ENCODE results near the gene CUEDC1.
A peak's percentile ranks its signal among the peaks of the same experiment; 100 is the strongest.

The CUEDC1 gene

GRCh38 chr17:57868007-57868909 is 87.0 kb downstream of the CUEDC1 start:
- peak; percentile 94 for FAIRE-seq

GRCh38 chr17:57867126-57867525 is 88.1 kb downstream of the CUEDC1 start:
- TF ChIP-seq SPI1 (IDR thresholded peaks at IDR 0.05; ENCODE audit: low read depth, low read length) (no peak), PAX5 (IDR thresholded peaks at IDR 0.05; ENCODE audit: insufficient read depth, low read length, severe bottlenecking) (no peak)
- DNase-seq (ENCODE audit: insufficient read length, low spot score), result no peak
- no peak for FAIRE-seq

More at GRCh38 chr17:57868007-57868909, 87.0 kb downstream of the CUEDC1 start:
- peak; percentile 86 for DNase-seq (ENCODE audit: insufficient read length, low spot score)
- no peak for TF ChIP-seq POLR2AphosphoS5 (IDR thresholded peaks at IDR 0.05; ENCODE audit: low read depth, low read length)
- no peak for TF ChIP-seq POLR2A (IDR thresholded peaks at IDR 0.05; ENCODE audit: low read depth, low read length)
- TF ChIP-seq POU2F2 (IDR thresholded peaks at IDR 0.05; ENCODE audit: low read depth, low read length), result 0 out of 2 replicates have a peak, but pooled peaks have one; percentile 46
- TF ChIP-seq TAF1 (IDR thresholded peaks at IDR 0.05; ENCODE audit: low read depth, low read length), result no peak
- TF ChIP-seq SPI1 (IDR thresholded peaks at IDR 0.05; ENCODE audit: low read depth, low read length), result peak; percentile 99
- no peak for TF ChIP-seq PAX5 (IDR thresholded peaks at IDR 0.05; ENCODE audit: insufficient read depth, low read length, severe bottlenecking)

GRCh38 chr17:57866723-57867122 is 88.5 kb downstream of the CUEDC1 start:
- no peak for FAIRE-seq
- TF ChIP-seq POLR2AphosphoS5 (IDR thresholded peaks at IDR 0.05; ENCODE audit: low read depth, low read length) (no peak), POU2F2 (IDR thresholded peaks at IDR 0.05; ENCODE audit: low read depth, low read length) (no peak), SPI1 (IDR thresholded peaks at IDR 0.05; ENCODE audit: low read depth, low read length) (no peak), POLR2A (IDR thresholded peaks at IDR 0.05; ENCODE audit: low read depth, low read length) (no peak), TAF1 (IDR thresholded peaks at IDR 0.05; ENCODE audit: low read depth, low read length) (no peak)
- no peak for DNase-seq (ENCODE audit: insufficient read length, low spot score)

- no peak for TF ChIP-seq PAX5 (IDR thresholded peaks at IDR 0.05; ENCODE audit: insufficient read depth, low read length, severe bottlenecking)
- no peak for TF ChIP-seq SPI1 (IDR thresholded peaks at IDR 0.05; ENCODE audit: low read depth, low read length)
- no peak for TF ChIP-seq POLR2AphosphoS5 (IDR thresholded peaks at IDR 0.05; ENCODE audit: low read depth, low read length)
- no peak for TF ChIP-seq POU2F2 (IDR thresholded peaks at IDR 0.05; ENCODE audit: low read depth, low read length)
- TF ChIP-seq POLR2A (IDR thresholded peaks at IDR 0.05; ENCODE audit: low read depth, low read length), result no peak
- TF ChIP-seq TAF1 (IDR thresholded peaks at IDR 0.05; ENCODE audit: low read depth, low read length), result no peak
- DNase-seq (ENCODE audit: insufficient read length, low spot score) (no peak), FAIRE-seq (no peak)
These were observed 88.9 kb downstream of the CUEDC1 start for GRCh38 chr17:57866319-57866718.

DNA sequence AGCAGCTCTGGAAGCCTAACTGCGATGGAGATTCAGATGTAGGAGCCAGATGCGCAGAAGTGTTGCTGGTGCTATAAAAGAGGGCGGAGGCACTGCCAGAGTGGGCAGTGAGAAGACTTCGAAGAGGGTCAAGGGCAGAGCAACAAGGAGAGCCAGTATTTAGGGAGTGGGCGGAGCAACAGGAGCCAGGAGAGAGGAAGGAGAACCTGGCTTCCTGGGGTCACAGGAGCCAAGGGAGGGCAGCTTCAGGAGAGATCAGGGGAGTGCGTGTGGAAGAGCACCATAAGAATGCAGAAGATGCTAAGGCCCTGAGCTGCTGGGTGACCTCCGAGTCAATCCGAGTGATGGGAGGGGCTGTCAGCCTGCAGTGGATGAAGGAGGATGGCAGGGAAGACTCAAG is 90.9 kb downstream of the CUEDC1 start:
- TF ChIP-seq SPI1 (IDR thresholded peaks at IDR 0.05; ENCODE audit: low read depth, low read length) (no peak), POU2F2 (IDR thresholded peaks at IDR 0.05; ENCODE audit: low read depth, low read length) (no peak), PAX5 (IDR thresholded peaks at IDR 0.05; ENCODE audit: insufficient read depth, low read length, severe bottlenecking) (no peak), TAF1 (IDR thresholded peaks at IDR 0.05; ENCODE audit: low read depth, low read length) (no peak), POLR2AphosphoS5 (IDR thresholded peaks at IDR 0.05; ENCODE audit: low read depth, low read length) (no peak)
- DNase-seq (ENCODE audit: insufficient read length, low spot score) (no peak), FAIRE-seq (no peak)

DNA sequence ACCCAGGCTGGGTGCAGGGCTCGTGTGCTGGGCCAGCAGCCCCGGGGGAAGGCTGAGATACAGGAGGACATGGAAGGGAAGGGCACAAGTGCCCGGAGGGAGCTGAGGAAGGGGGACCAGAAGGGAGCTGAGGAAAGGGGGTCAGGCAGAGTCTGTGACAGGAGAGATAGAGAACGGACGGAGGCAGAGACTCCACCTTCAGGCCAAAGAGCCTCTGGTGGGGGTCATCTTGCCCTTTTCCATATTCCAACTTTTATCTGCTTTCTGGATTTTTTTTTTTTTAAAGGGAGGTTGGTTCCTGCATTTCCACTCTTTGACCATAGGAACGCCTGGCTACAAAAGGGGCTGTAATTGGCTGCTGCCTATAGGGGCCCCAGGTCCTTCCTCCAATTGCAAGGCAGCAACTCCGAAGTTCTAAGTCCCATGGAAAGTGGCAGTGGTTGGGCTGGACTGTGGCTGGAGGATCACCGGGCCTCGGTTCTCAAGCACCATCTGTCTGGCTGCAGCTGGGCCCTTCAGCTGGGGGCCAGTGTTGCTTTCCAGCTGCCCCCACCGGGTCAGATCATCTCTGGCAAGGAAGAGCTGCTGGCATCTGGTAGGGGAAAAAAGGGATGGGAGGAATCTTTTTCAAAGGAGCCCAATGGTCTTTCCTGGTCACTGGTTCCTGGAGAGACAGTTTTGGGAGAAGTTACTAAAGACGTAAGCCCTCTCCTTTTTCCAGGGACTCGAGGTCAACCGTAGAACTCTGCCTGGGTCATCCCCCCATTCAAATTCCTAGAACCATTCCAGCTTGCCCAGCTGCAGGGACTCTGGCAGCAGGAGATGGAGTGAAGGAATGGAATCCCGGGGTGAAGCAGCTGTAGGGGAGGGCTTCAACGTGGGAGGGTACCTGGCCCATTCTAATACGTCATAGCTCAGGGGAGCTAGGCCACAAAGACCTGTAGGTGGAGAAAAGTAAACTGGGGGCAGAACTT is 92.2 kb downstream of the CUEDC1 start:
- no peak for DNase-seq (ENCODE audit: insufficient read length, low spot score)
- FAIRE-seq, result no peak
- TF ChIP-seq POU2F2 (IDR thresholded peaks at IDR 0.05; ENCODE audit: low read depth, low read length), result no peak
- no peak for TF ChIP-seq TAF1 (IDR thresholded peaks at IDR 0.05; ENCODE audit: low read depth, low read length)
- no peak for TF ChIP-seq PAX5 (IDR thresholded peaks at IDR 0.05; ENCODE audit: insufficient read depth, low read length, severe bottlenecking)
- TF ChIP-seq SPI1 (IDR thresholded peaks at IDR 0.05; ENCODE audit: low read depth, low read length), result no peak
- TF ChIP-seq POLR2AphosphoS5 (IDR thresholded peaks at IDR 0.05; ENCODE audit: low read depth, low read length), result no peak

DNA sequence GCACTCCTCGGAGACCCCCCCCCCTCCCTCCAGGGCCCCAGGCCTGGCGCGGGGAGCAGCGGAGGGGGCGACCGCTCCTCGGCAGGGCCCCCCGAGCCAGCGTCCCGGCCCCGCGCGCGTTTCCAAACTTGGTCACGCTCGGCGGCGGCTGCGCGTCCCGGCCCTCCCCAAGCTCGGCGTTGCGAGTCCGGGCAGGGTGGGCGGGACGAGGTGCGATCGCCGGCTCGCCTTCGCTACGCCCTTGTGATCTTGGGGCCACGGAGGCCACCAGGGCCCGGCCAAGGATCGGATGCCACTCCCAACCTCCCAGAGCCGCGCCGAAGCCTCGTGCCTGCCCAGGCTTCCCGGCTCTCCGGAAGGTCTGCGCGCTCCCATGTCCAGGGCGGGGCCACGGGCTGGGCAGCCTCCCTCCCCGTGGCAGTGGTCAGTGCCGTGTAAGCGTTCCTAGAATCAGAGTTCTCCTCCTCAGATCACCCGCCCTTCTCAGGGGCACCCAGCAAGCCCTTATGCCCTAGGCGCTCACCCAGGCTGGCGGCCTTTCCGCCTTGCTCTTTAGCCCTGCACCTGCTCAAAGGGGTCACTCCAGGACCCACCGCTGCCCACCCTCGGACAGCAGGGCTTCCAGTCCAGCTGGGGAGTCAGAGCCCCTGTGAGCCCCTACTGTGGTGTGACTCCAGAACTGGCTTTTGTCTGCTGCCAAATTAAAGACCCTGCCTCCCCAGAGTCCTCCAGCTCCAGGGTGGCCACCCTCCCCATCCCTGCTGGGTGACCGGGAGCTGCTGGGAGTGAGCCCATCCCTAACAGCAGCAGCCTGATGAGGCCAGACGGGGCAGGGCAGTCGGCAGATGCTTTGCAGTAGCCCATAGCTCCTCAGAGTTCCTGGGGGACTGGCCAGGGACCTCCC is 93.2 kb downstream of the CUEDC1 start:
- no peak for FAIRE-seq
- DNase-seq (ENCODE audit: insufficient read length, low spot score), result no peak
- TF ChIP-seq PAX5 (IDR thresholded peaks at IDR 0.05; ENCODE audit: insufficient read depth, low read length, severe bottlenecking) (peak; percentile 83), POU2F2 (IDR thresholded peaks at IDR 0.05; ENCODE audit: low read depth, low read length) (no peak)

GRCh38 chr17:57861000-57861789 is 94.0 kb downstream of the CUEDC1 start:
- TF ChIP-seq TAF1 (IDR thresholded peaks at IDR 0.05; ENCODE audit: low read depth, low read length), result no peak
- TF ChIP-seq POLR2AphosphoS5 (IDR thresholded peaks at IDR 0.05; ENCODE audit: low read depth, low read length), result no peak
- no peak for TF ChIP-seq SPI1 (IDR thresholded peaks at IDR 0.05; ENCODE audit: low read depth, low read length)
- no peak for TF ChIP-seq POU2F2 (IDR thresholded peaks at IDR 0.05; ENCODE audit: low read depth, low read length)
- TF ChIP-seq POLR2A (IDR thresholded peaks at IDR 0.05; ENCODE audit: low read depth, low read length), result no peak
- no peak for TF ChIP-seq PAX5 (IDR thresholded peaks at IDR 0.05; ENCODE audit: insufficient read depth, low read length, severe bottlenecking)
- no peak for DNase-seq (ENCODE audit: insufficient read length, low spot score)
- FAIRE-seq, result peak; percentile 45
